NCI-H1048 (cell line): ENCODE results near the gene CDC42EP2.

Source experiments
- DNase-seq: peaks from one replicate; lab custom pipeline; 2025; lab: John Stamatoyannopoulos, UW

CDC42EP2 gene

DNA sequence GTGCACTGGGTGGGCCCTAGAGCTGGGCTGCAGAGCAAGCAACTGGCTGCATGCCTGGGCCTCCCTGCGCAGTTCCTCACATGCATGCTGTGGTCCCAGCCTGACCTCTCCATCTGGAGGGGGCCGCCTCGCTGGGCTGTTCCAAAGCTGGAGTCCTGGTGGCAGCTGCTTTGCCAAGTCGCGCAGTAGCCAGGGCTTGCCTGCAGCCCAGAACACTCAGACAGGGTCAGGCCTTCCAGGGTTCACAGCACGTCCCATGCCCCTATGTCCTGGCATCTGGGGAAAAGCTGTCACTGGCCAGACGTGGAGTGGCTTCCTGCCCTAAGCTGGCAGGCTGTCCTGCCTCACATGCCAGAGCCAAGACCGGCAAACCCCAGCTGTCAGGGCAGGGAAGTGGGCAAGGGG lies 16.5 kb upstream of the CDC42EP2 start:
- no peak for DNase-seq

DNA sequence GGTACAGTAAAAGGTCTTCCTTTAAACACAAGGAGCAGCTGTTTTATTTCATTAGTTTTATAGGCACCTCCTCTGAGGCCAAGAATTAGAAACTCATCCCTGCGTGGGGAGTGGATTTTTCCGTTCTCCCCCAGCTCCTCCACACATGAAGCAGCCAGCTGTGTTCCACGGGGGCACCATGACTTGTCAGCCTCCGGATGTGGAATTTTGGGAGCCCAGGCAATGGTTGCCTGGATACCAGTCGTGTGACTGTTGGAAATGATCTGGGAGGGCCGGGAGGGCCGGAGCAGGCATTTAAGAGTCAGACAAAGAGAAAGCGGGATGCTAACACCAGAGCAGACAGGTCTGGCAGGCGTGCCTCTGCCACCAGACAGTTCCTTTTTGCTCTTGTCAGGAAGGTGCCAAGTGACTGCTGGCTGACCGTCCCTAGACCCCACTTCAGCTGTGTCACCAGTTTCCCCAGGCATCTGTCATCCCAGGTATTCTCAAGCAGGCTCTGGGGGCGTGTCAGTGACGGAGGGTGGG lies 15.9 kb upstream of the CDC42EP2 start:
- DNase-seq, result no peak

DNA sequence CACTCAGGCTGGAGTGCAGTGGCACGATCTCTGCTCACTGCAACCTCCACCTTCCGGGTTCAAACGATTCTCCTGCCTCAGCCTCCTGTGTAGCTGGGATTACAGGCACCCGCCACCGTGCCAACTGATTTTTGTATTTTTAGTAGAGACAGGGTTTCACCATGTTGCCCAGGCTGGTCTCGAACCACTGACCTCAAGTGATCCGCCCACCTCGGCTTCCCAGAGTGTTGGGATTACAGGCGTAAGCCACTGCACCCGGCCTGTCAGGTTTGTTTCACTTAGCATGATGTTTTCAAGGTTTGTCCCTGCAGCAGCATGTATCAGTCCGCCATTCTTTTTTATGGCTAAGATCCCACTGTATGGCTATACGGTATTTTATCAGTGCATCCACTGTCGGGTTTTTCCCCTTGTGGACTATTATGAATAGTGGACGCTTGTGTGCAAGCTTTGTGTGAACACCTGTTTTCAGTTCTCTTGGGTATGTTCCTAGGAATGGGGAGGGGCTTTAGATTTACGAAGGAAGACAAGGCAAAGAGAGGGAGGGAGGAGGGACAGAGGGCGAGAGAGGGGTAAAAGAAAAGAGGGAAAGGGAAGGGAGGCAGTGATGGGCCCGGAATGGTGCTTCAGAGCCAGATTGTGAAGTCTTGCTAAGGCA lies 13.9 kb upstream of the CDC42EP2 start:
- DNase-seq, result no peak

DNA sequence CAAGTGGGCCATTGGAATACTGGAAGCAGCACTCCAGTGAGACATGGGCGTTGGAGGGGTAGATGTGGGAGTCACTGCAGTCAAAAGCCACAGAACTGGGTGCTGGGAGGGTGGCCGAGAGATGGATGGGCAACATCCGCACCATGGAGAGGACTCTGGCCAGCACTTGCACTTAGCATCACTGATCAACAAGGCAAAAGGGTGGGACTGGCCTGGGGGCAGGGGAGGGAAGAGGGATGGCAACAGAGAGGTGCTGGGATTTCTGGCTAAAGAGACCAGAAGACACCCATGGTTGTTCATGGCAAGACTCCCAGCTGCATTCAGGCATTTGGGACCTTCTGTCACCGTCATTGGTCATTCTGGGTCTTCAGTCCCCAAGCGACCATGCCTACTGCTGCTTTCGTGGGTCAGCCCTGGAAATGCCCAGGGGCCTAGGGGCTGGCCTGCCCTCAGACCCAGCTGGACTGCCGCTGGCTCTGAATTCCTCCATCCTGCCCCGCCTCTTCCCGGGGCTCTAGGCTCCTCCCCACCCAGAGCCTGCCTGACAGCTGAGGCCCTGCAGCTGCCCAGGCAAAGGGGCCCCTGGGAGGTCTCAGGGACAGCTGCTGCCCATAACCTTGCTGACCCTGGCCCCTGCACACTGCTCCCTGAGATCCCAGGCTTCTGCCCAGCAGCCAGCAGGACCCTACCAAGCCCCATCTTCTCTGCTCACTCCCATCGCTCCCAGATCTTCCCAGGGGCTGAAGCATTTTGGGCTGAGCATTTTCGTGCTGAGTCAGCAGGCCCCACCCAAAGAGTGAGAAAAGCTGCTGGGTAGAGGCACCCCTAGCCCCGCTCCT lies 13.0 kb upstream of the CDC42EP2 start:
- DNase-seq, result no peak

DNA sequence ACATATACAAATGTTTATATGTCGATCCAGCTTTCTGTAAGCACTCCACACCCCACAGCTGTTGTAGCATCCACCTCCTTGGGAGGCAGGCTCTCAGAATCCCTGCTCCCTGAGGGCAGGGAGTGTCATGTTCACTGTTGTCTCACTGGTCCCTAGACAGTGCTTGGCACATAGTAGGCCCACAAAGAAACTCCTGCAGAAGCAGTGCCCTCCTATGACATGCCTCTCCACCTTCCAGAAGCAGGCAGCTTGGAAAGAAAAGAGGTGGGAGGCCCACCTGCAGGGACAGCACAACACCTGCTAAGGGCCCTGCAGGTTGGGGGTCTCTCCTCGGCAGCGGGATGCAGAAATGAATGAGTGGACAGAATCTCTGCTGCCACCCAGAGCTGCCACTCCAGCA lies 11.1 kb upstream of the CDC42EP2 start:
- DNase-seq, result no peak

DNA sequence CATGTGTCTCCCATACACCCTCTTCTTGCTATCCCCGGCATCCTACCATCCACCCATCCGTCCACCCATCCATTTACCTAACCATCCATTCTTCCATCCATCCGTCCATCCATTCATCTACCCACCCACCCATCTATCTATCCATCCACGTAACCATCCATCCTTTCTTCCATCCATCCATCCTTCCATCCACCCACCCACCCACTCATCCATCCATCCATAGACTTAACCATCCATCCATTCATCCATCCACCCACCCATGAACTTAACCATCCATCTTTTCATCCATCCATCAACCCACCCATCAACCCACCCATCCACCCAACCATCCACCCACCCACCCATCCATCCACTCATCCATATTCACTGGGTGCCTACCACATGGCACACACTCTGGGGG lies 10.6 kb upstream of the CDC42EP2 start:
- no peak for DNase-seq

DNA sequence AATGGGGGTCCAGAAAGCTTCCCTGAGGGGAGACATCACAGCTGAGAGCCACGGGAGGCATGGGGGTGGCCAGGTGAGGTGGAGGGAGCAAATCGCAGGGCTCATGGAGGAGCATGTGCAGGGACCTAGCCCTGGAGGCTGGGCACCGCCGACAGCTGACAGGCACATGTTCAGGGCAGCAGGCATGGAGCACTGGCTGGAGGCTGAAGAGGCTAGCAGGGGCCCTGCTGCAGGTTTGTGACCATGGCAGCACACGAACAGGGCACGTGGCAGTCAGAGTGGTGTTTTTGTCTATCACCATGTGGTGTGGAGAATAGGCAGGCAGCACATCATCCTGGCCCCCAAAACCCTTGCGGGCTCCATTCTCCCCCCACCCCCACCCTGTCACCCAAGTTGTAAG lies 10.1 kb upstream of the CDC42EP2 start:
- no peak for DNase-seq

DNA sequence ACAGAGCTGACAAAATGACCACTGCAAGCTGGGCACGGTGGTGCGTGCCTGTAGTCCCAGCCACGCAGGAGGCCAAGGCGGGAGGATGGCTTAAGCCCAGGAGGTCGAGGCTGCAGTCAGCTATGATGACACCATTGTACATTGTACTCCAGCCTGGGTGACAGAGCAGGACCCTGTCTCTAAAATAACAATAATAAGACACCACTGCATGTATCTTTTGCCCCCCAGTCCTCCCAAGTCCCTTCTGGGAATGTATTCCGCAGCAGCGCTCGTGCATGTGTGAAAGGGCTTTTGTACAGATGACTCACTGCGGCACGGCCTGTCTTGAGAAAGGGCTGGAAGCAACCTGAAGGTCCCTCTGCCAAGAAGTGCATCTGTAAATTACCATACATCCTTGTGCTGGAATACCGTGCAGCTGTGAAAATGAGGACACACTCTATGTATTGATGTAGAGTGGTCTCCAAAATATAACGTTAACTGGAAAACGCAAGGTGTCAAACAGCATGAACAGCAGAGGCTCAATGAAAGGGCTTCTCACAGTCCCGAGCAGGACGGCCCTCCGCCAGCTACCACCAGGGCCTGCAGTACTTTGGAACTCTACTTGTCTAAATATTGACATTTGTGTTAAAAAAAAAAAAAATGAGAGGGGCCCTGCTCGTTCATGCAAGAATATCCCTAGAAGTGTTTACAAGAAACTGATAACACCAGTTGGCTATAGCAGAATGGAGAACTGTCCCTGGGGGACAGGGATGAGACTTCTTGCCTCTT lies 9.0 kb upstream of the CDC42EP2 start:
- DNase-seq, result no peak

DNA sequence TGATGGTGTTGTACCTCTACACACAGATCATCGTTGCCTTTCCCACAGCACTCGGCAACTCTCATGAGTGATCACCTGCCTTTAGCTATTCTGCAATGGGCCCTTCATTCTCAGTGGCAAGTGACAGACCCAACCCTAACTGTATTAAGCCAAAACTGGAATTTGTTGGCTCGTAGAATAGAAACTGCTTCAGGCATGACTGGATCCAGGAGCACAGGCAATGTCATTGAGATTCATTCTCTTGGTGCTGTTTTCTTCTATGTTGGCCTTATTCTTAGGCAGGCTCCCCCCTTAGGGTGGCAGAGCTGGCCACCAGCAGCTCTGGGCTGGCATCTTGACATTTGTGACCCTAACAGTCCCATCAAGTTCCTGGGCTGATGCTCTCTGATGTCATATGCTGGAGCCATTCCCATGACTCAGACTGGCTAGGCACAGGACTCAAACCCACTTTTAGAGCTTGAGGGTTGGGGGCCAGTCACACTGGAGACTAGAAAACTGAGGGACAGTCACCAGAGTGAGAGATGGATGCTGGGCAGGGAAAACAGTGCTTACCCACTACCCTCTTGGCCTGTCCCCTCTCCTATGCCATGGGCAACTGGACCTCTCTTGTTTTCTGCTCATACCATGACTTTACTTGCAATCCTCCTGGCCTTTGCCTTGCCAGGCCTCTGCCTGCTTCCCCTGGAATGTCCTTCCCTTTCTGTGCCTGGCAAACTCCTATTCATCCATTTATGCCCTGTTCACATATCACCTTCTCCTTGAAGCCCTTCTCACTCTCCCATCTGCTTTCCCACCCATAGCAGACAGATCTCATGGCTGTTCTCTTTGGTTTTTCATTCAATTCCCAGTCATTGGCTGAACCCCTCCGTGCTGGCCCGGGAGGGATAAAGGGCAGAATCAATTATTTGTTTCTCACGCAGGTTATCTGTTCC lies 7.1 kb upstream of the CDC42EP2 start:
- DNase-seq, result no peak

DNA sequence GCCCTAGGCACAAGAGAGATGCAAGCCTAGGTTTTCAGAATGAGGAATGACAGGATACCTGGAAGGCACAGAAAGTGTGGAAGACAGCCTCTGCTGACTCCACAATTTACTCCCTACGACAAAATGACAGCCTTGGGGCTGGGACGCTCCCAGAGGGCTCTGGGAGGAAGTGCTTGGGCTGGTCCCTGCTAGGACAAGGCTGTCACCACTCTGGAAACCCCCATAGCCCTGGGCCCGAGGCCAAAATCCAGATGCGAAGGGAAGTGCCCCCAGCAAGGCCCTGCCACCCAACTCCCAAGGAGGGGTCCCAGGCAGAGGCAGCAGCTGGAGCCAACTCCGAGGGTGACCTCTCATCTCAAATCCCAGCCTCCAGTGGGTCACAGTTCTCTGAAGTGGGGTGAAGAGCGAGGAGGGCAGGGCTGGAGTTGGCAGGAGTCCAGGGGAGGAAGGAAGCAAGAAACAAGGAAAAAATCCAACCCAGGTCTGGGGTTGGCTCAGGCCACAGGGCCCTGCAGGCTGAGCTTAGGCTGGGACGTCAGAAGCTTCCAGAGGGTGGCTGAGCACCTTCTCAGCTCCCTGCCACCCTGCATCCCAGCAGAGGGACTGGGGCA lies 6.3 kb upstream of the CDC42EP2 start:
- no peak for DNase-seq

DNA sequence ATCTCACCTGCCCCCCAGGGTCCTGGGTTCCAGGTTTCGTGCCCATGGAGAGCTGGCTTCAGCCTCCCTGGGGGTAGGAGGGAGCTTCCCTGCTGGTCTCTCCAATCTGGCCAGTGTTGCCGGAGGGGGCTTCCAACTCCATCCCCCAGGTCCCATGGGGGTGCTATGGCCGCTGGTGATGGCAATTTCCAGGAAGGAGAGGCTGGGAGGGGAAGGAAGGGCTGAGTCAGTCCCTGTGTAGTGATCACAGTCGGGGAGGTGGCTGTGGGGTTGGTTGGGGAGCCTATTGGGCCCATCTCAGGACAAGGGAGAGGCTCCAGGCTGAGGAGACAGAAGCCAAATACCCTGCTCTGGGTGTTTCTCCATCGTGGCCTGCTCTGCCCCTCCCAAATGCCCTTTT lies 5.7 kb upstream of the CDC42EP2 start:
- no peak for DNase-seq

DNA sequence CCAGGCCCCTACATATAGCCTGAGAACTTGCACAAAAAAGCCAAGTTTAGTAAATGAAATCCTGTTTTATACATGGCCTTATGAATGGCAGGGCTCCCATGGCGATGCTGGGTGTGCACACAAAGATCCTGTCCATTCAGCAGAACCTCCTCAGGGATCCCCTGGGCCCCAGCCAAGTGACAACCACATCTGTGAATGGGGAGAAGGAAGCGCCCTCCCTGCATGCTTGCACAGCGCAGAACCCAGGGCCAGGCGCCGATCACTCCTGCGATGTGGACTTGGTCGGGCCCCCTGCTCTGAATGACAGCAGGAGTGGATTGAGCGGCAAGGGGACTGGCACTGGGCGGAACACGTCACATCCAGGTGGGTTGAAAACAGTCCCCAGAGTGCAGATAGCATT lies 4.5 kb upstream of the CDC42EP2 start:
- DNase-seq, result no peak

DNA sequence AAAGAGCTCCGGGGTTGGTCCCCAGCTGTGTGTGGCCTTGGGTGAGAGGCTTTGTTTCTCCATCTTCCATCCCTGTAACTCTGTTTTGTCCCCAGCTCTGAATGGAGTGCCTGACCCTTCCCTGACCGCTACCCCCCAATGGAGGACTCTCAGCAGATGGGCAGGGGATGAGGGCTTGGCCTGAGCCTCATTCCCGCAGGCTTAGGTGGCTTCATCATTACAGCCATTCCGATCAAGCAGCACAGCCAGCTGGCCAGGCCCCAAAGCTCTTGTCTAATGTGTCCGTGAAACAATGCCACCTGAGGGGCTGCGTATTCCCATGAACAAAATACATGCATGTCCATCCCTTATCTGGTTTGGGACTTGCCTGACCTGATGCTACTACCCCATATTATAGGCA lies 3.9 kb upstream of the CDC42EP2 start:
- DNase-seq, result no peak

DNA sequence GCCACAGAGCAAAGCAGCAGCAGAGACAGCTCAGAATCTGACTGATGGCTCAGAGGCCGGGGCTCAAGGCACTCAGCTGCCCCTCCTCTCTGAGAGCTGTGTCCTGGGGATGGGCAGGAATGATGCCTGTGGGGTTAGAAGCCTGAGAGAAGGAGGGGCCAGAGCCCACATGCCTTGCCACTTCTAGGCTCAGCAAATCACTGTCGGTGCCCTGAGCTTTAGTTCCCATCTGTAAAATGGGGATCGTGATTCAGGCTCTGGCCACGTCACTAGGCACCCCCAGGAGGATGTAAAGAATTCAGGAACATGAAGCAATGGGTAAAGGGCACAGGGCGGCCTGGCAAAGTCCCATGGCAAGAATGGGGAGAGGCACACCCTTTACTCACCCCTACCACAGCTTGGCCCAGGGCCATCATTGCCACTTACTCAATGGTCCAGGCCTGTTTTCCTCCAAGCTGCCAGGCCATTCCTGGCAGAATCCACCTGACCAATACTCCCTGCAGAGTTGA lies 3.4 kb upstream of the CDC42EP2 start:
- no peak for DNase-seq

DNA sequence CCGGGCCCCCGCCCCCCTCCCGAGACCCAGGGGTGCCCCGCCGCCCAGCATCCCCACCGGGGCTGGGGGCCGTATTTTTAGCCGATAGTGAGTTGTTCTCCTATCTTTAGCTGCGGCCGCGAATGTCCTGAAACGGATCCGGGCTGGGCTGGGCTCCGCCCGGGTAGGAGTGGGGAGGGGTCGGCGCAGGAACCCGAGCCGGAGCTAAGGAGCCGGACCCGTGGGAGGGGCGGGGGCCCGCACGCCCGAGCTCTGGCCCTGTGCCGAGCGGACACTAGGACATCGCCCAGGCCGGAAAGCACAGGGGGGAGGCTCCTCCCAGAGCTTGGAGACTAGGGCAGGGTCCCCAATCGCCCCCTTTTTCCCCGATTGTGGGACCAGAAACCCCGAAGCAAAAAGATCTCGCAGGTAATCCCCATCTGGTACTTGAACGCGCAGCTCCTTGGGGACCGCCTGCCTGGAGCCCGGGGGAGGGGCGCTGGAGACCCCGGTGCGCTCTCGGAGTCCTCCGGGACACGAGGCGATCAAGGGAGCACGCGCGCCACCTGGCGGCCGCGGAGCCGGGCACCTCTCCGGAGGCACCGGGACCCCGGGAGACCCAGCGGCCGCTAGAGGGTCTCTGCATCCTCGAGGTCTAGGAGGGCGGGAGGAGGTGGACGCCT lies 669 bp downstream of the CDC42EP2 start:
- DNase-seq, result peak; percentile 39

DNA sequence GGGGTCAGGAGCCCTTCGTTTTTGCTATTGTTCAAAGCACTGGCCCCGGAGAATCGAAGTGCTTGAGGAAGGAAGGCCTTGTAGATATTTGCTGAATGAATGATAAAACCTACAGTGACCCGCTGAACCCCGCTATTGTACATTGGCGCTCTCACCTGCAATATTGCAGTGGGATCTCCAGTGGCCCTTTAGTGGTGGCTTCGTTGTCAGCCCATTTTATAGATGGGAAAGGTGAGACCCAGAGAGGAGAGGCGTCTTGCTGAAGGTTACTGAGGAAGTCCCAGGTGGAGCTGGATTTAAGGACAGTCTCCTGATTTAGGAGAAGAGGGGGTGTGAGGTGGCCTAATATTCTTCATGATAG lies 1.2 kb downstream of the CDC42EP2 start:
- no peak for DNase-seq

DNA sequence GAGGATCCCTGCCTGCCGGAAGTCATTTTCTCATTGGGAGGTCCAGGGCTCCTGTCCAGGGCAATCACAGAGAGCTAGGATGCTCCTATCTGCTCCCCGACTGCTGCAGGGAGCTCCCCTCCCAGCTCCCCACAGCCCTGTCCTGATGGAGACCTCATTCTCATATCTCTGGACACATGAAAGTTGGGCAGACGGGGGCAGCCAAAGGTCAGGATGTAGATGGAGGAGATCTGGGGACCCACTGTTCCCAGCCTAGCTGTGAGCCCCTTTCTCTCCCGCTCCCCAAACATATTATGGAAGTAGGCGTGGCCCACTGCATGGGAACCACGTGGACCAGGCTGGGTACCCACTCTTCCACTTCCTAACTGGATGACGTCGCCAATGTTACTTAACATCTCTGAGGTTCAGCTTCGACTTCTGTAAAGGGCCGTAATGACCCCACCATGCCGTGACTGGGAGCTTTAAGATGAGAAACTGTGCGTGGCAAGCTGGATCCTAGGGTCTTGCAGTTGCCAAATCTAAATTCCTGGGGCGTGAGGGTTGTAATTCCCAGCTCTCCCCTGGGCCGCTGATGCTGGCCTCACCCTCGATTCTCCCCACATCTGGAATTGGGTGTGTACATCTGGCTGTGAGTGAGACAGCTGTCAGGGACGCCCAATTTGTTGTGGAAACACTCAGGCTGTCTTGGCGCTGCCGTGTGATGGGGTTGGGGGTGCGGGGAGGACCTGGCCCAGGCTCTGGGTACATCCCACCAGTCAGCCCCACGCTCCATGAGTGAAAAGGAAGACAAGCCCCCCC lies 1.8 kb downstream of the CDC42EP2 start:
- no peak for DNase-seq

DNA sequence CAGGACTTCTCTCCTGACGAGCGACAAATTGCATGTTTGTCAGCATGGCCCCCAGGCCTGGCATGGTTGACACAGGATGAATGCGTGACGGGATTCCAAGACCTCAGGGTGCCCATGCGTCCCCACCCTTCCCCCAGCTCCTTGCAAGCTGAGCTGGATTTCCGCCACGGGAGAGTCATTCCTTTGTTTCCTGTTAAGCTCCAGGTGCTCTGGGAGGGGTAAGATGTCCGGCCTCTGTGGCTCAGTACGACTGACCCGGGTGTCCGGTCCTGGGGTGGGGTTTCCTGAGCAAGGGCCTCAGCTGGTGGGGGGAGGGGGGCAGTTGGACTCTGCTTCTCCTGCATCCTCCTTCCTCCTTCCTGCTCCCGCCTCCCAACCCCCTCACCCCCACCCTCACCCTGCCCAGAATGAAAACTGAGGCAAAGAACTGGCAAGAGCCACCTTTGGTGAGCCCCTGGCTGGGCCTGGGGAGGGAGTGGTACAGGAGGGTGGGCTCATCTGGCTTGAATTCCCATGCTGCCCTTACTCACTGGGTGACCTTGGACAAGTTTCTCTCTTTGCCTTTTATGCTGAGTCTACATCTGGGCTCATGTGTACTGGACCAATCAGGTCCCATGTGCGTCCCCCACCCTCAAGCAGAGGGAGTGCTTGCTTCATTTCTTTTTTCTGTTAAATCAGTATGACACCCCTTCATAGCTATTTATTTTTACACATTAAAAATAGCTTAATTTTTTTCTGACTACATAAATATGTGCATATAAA lies 2.5 kb downstream of the CDC42EP2 start:
- DNase-seq, result no peak
